Limb (tissue), 2 donors: Measurements from ENCODE around the gene ASCL2.
"Not testable (repeated sequence)": the region's sequence is repeated elsewhere in the genome, so short reads cannot be mapped to it uniquely, and the experiment has no call there.

Experiments used
- DNase-seq, 2 donors: peaks; one replicate each; pipeline ENCODE4 v3.0.0-alpha.2; 2016; ENCODE audit errors: extremely low spot score in 2 of 2

ASCL2 gene

GRCh38 chr11:2237457-2238238 is 32.7 kb downstream of the ASCL2 start:
- no peak for DNase-seq

- not testable (repeated sequence) for DNase-seq
Measured at GRCh38 chr11:2236381-2237134, 33.8 kb downstream of the ASCL2 start.

- DNase-seq = no peak
Measured at GRCh38 chr11:2235588-2236326, 34.6 kb downstream of the ASCL2 start.

GRCh38 chr11:2234963-2235362 is 35.4 kb downstream of the ASCL2 start:
- no peak for DNase-seq

GRCh38 chr11:2233693-2234455 is 36.5 kb downstream of the ASCL2 start:
- no peak for DNase-seq

GRCh38 chr11:2229713-2230297 is 40.6 kb downstream of the ASCL2 start:
- no peak for DNase-seq

GRCh38 chr11:2224254-2224653 is 46.1 kb downstream of the ASCL2 start:
- DNase-seq = no peak

GRCh38 chr11:2223153-2223794 is 47.1 kb downstream of the ASCL2 start:
- DNase-seq = no peak

GRCh38 chr11:2222451-2222850 is 47.9 kb downstream of the ASCL2 start:
- DNase-seq = peak in 1 of 2 donors; percentile 47

GRCh38 chr11:2221591-2221990 is 48.8 kb downstream of the ASCL2 start:
- no peak for DNase-seq

GRCh38 chr11:2221024-2221423 is 49.4 kb downstream of the ASCL2 start:
- no peak for DNase-seq

- no peak for DNase-seq
Measured at GRCh38 chr11:2220173-2220771, 50.1 kb downstream of the ASCL2 start.

GRCh38 chr11:2219318-2220017 is 50.9 kb downstream of the ASCL2 start:
- DNase-seq = no peak
